ENCODE results near the gene NDUFA11. TPM values are rescaled to one million over a fixed set of nuclear protein-coding genes. Genes with fewer than 3 reads are reported as not detected.
A peak's percentile ranks its signal among the peaks of the same experiment; 100 is the strongest.

Gene NDUFA11
- total RNA-seq, 2 donors from 2014 or later, result 83.2 to 177 TPM

GRCh38 chr19:5931251-5931650 lies 27.7 kb upstream of the NDUFA11 start:
- Histone ChIP-seq H3K4me1 (ENCODE audit: control insufficient read depth in 1 of 2, low read depth in 2 of 2) (peaks cover 6 to 34% of the 10 kb centered on the region in 2 donors), H3K27me3 (replicated peaks; ENCODE audit: insufficient read depth) (no peaks in the 10 kb centered on the region), H3K36me3 (peaks cover 39% of the 10 kb centered on the region), H3K27ac (no peak overlapping the region), H3K4me3 (no peak overlapping the region), H3K9me3 (no peaks in the 10 kb centered on the region)
- ATAC-seq (ENCODE audit: insufficient number of reproducible peaks, low FRiP score, low read depth) (no peak), DNase-seq (ENCODE audit: low spot score) (no peak)
- no peak for TF ChIP-seq CTCF (IDR thresholded peaks at IDR 0.05)

GRCh38 chr19:5929625-5930024 lies 26.0 kb upstream of the NDUFA11 start:
- Histone ChIP-seq H3K4me3 (no peak overlapping the region), H3K27me3 (replicated peaks; ENCODE audit: insufficient read depth) (no peaks in the 10 kb centered on the region), H3K9me3 (no peaks in the 10 kb centered on the region), H3K36me3 (peaks cover 48% of the 10 kb centered on the region), H3K4me1 (ENCODE audit: control insufficient read depth in 1 of 2, low read depth in 2 of 2) (peaks cover 4 to 26% of the 10 kb centered on the region in 2 donors), H3K27ac (no peak overlapping the region)
- no peak for DNase-seq (ENCODE audit: low spot score)
- no peak for TF ChIP-seq CTCF (IDR thresholded peaks at IDR 0.05)
- ATAC-seq (ENCODE audit: insufficient number of reproducible peaks, low FRiP score, low read depth), result no peak

- no peak for DNase-seq (ENCODE audit: low spot score)
- no peak overlapping the region for H3K27ac ChIP-seq
- peaks cover 51% of the 10 kb centered on the region for H3K36me3 ChIP-seq
- peaks cover 4 to 22% of the 10 kb centered on the region in 2 donors for H3K4me1 ChIP-seq (ENCODE audit: control insufficient read depth in 1 of 2, low read depth in 2 of 2)
- no peak overlapping the region for H3K4me3 ChIP-seq
- ATAC-seq (ENCODE audit: insufficient number of reproducible peaks, low FRiP score, low read depth), result no peak
- no peak for TF ChIP-seq CTCF (IDR thresholded peaks at IDR 0.05)
- no peaks in the 10 kb centered on the region for H3K27me3 ChIP-seq (replicated peaks; ENCODE audit: insufficient read depth)
- no peaks in the 10 kb centered on the region for H3K9me3 ChIP-seq
Observed at GRCh38 chr19:5929179-5929578, 25.6 kb upstream of the NDUFA11 start.

- Histone ChIP-seq H3K4me3 (no peak overlapping the region), H3K4me1 (ENCODE audit: control insufficient read depth in 1 of 2, low read depth in 2 of 2) (peaks cover 4 to 20% of the 10 kb centered on the region in 2 donors), H3K27me3 (replicated peaks; ENCODE audit: insufficient read depth) (no peaks in the 10 kb centered on the region), H3K36me3 (peaks cover 64% of the 10 kb centered on the region), H3K27ac (peak overlapping the region; percentile 64 to 67), H3K9me3 (no peaks in the 10 kb centered on the region)
- TF ChIP-seq CTCF (IDR thresholded peaks at IDR 0.05), result no peak
- ATAC-seq (ENCODE audit: insufficient number of reproducible peaks, low FRiP score, low read depth) (no peak), DNase-seq (ENCODE audit: low spot score) (no peak)
Observed at GRCh38 chr19:5927441-5927821, 23.8 kb upstream of the NDUFA11 start.

- H3K36me3 ChIP-seq, result peaks cover 64% of the 10 kb centered on the region
- ATAC-seq (ENCODE audit: insufficient number of reproducible peaks, low FRiP score, low read depth), result peak; percentile 63
- no peaks in the 10 kb centered on the region for H3K9me3 ChIP-seq
- H3K4me3 ChIP-seq, result no peak overlapping the region
- H3K4me1 ChIP-seq (ENCODE audit: control insufficient read depth in 1 of 2, low read depth in 2 of 2), result peaks cover 4 to 20% of the 10 kb centered on the region in 2 donors
- DNase-seq (ENCODE audit: low spot score), result no peak
- H3K27ac ChIP-seq, result peak overlapping the region; percentile 64 to 67
- no peak for TF ChIP-seq CTCF (IDR thresholded peaks at IDR 0.05)
- no peaks in the 10 kb centered on the region for H3K27me3 ChIP-seq (replicated peaks; ENCODE audit: insufficient read depth)
Observed at GRCh38 chr19:5926641-5927440, 23.3 kb upstream of the NDUFA11 start.

Measured in thoracic aorta (tissue), 2 donors.